SK-N-SH treated with all-trans-retinoic acid at 6 μM for 48 hours (cell line): ENCODE data around the gene LAMC1.
A peak's percentile ranks its signal among the peaks of the same experiment; 100 is the strongest.

Source experiments
- ATAC-seq: fragments of 200-7000 bp; cut with Tn5 transposase; 3 replicates; pipeline ENCODE4 v1.9.1; 2020; ENCODE audit warnings: mild to moderate bottlenecking, moderate library complexity
- ARNTL ChIP-seq: fragments of 450-650 bp; formaldehyde crosslinking; IDR thresholded peaks from 2 replicates; pipeline ENCODE4 v1.5.0; 2020; ENCODE audit warnings: low read depth, mild to moderate bottlenecking, moderate library complexity, borderline replicate concordance
- BACH2 ChIP-seq: fragments of 250-450 bp; sonication (Bioruptor Pico); IDR thresholded peaks from 2 replicates; pipeline ENCODE4 v1.9.0; 2021; ENCODE audit warnings: mild to moderate bottlenecking, borderline replicate concordance
- CSDC2 ChIP-seq: fragments of 250-450 bp; sonication (Bioruptor Pico); IDR thresholded peaks from 2 replicates; pipeline ENCODE4 v1.5.0; 2020; ENCODE audit warnings: mild to moderate bottlenecking, moderate library complexity
- ESRRG ChIP-seq: fragments of 250-450 bp; sonication (Bioruptor Pico); IDR thresholded peaks from 2 replicates; pipeline ENCODE4 v1.6.1; 2021; ENCODE audit warnings: mild to moderate bottlenecking
- GLIS3 ChIP-seq: fragments of 250-450 bp; sonication (Bioruptor Pico); IDR thresholded peaks from 2 replicates; pipeline ENCODE4 v1.5.0; 2020; ENCODE audit warnings: mild to moderate bottlenecking, moderate library complexity
- ISL1 ChIP-seq: fragments of 250-450 bp; sonication (Bioruptor Pico); IDR thresholded peaks from 2 replicates; pipeline ENCODE4 v2.1.2; 2022; ENCODE audit warnings: mild to moderate bottlenecking, moderate library complexity
- OSR1 ChIP-seq: fragments of 250-450 bp; sonication (Bioruptor Pico); IDR thresholded peaks from 2 replicates; pipeline ENCODE4 v1.8.0; 2022; ENCODE audit warnings: moderate library complexity, mild to moderate bottlenecking, inconsistent platforms
- PATZ1 ChIP-seq: fragments of 250-450 bp; sonication (Bioruptor Pico); IDR thresholded peaks from 2 replicates; pipeline ENCODE4 v1.8.0; 2020; ENCODE audit warnings: mild to moderate bottlenecking, moderate library complexity, borderline replicate concordance
- POU6F1 ChIP-seq: fragments of 250-450 bp; sonication (Bioruptor Pico); IDR thresholded peaks from 2 replicates; pipeline ENCODE4 v1.8.0; 2021; ENCODE audit warnings: low read depth, mild to moderate bottlenecking, moderate library complexity, borderline replicate concordance
- PPARA ChIP-seq: fragments of 250-450 bp; sonication (Bioruptor Pico); IDR thresholded peaks from 2 replicates; pipeline ENCODE4 v1.5.0; 2020; ENCODE audit warnings: mild to moderate bottlenecking, borderline replicate concordance
- RARB ChIP-seq: fragments of 250-450 bp; sonication (Bioruptor Pico); IDR thresholded peaks from 2 replicates; pipeline ENCODE4 v1.8.0; 2021; ENCODE audit warnings: mild to moderate bottlenecking, moderate library complexity
- SNAI2 ChIP-seq: fragments of 250-450 bp; sonication (Bioruptor Pico); IDR thresholded peaks from 2 replicates; pipeline ENCODE4 v1.5.0; 2020; ENCODE audit warnings: mild to moderate bottlenecking, moderate library complexity
- TCF4 ChIP-seq: fragments of 250-450 bp; sonication (Bioruptor Pico); IDR thresholded peaks from 2 replicates; pipeline ENCODE4 v1.8.0; 2021; ENCODE audit warnings: mild to moderate bottlenecking, moderate library complexity, borderline replicate concordance
- TOX ChIP-seq: fragments of 250-450 bp; sonication (Bioruptor Pico); IDR thresholded peaks from 2 replicates; pipeline ENCODE4 v1.8.0; 2021; ENCODE audit warnings: mild to moderate bottlenecking, moderate library complexity, borderline replicate concordance
- ZC3H10 ChIP-seq: fragments of 250-450 bp; sonication (Bioruptor Pico); IDR thresholded peaks from 2 replicates; pipeline ENCODE4 v1.5.1; 2021; ENCODE audit warnings: mild to moderate bottlenecking, moderate library complexity
- ZFP30 ChIP-seq: fragments of 450-650 bp; formaldehyde crosslinking; IDR thresholded peaks from 2 replicates; pipeline ENCODE4 v1.5.0; 2022; ENCODE audit warnings: mild to moderate bottlenecking, moderate library complexity
- TF ChIP-seq, protein P1 (sequence below): fragments of 250-450 bp; sonication (Bioruptor Pico); IDR thresholded peaks from 2 replicates; pipeline ENCODE4 v1.5.1; 2021; ENCODE audit warnings: mild to moderate bottlenecking, moderate library complexity

The LAMC1 gene

GRCh38 chr1:183012301-183012994 lies 10.8 kb upstream of the LAMC1 start (continued):
- TF ChIP-seq TOX (CRISPR knock-in tag): no peak
- TF ChIP-seq SNAI2: no peak
- no peak for TF ChIP-seq ESRRG (CRISPR knock-in tag)

DNA sequence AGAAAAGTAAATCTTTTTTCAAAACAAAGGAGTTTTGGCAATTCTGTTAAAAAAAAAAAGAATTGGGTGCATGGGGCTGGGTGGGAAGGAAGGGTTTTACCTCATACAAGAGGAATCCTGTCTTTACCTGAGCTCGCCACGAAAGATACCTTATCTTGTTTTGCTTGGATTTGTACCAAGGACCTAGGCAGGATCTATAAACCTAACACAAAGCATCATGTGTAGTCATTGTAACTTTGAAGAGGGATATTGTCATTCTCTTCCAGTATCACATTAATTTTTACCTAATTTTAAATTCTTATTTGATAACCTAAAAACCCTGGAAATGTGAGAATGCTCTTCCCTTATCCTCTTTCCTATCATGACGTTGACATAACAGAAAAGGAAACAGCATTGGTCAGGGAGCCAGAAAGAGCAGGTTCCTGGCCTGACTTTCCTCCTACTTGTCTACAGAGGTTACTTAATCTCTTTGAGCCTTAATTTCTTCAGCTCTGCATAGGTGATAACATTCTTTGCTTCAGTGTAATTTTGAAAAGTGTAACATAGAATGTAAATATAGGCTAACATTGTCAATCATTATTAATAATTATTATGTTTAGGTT lies 4.0 kb upstream of the LAMC1 start:
- TF ChIP-seq, protein P1, sequence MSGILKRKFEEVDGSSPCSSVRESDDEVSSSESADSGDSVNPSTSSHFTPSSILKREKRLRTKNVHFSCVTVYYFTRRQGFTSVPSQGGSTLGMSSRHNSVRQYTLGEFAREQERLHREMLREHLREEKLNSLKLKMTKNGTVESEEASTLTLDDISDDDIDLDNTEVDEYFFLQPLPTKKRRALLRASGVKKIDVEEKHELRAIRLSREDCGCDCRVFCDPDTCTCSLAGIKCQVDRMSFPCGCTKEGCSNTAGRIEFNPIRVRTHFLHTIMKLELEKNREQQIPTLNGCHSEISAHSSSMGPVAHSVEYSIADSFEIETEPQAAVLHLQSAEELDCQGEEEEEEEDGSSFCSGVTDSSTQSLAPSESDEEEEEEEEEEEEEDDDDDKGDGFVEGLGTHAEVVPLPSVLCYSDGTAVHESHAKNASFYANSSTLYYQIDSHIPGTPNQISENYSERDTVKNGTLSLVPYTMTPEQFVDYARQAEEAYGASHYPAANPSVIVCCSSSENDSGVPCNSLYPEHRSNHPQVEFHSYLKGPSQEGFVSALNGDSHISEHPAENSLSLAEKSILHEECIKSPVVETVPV (CRISPR knock-in tag): no peak
- TF ChIP-seq PATZ1 (CRISPR knock-in tag) (no peak), ARNTL (CRISPR knock-in tag) (no peak)
- ATAC-seq: no peak

- TF ChIP-seq ZFP30 (CRISPR knock-in tag) (no peak), OSR1 (CRISPR knock-in tag) (no peak), GLIS3 (no peak), CSDC2 (CRISPR knock-in tag) (no peak), TCF4 (CRISPR knock-in tag) (no peak), ISL1 (CRISPR knock-in tag) (no peak), POU6F1 (CRISPR knock-in tag) (no peak), PATZ1 (CRISPR knock-in tag) (no peak), RARB (CRISPR knock-in tag) (no peak), BACH2 (CRISPR knock-in tag) (no peak), PPARA (CRISPR knock-in tag) (no peak)
- ATAC-seq: no peak
Observed at GRCh38 chr1:183019860-183020259, 3.4 kb upstream of the LAMC1 start.

DNA sequence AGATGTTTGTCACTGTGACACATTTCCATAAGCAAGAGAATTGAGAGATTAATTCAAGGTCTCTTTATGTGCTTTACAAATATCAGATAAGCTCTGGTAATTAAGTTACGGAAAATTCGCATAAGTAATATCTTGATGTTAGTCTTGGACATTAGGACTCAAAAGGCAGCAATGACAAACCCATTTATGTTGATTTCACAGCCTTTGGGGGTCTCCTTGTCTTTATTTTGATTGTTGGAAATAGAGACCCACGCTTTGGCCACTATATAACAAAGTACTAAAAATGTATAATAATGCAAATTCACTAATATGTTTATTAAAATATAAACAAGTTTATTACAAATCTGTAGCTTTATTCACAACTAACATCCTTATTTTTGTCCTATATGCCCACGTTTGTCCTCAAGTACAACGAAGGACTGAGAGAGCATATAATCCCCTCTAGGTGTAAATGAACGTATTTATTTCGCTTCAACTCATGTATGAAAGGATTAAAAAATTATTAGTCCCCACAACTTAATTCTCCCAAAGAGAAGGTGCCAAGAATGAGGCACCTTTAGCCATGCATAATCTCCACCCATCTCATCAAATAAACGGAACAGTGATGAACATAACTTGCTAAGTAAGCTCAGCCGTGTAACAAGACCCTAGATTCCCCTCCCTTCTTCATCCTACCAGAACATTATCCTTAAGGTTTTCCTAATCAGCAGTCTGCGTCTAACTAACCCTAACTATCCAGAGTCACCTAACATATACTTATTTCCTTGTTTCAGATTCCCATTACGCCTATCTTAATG lies 1.6 kb upstream of the LAMC1 start:
- no peak for ATAC-seq
- TF ChIP-seq ZC3H10: 0 out of 2 replicates have a peak, but pooled peaks have one; percentile 10
- no peak for TF ChIP-seq ISL1 (CRISPR knock-in tag)
- no peak for TF ChIP-seq PPARA (CRISPR knock-in tag)
- no peak for TF ChIP-seq PATZ1 (CRISPR knock-in tag)
- TF ChIP-seq TOX (CRISPR knock-in tag): no peak
